B cell (primary cell): Measurements from ENCODE around the gene MYL7. TPM values are rescaled to one million over a fixed set of nuclear protein-coding genes. Genes with fewer than 3 reads are reported as not detected.

Source experiments
- ATAC-seq: fragments of 200-7000 bp; cut with Tn5 transposase; one replicate; pipeline ENCODE4 v1.10.0; 2021; ENCODE audit warnings: low read depth, mild to moderate bottlenecking, moderate number of reproducible peaks, moderate library complexity
- CTCF ChIA-PET: fragments of 350-600 bp; sonication (Branson Sonifier 250); formaldehyde crosslinking; loops from one replicate; lab custom pipeline; 2021; ENCODE audit warnings: antibody characterized with exemption, inconsistent platforms; lab: Charles Lee
- POLR2A ChIA-PET: fragments of 350-600 bp; sonication (Branson Sonifier 250); formaldehyde crosslinking; loops from one replicate; lab custom pipeline; 2021; ENCODE audit warnings: antibody characterized with exemption; lab: Charles Lee
- DNase-seq: peaks from one replicate; pipeline ENCODE4 v3.0.0; 2013
- H2AFZ ChIP-seq: 2 replicates; pipeline ENCODE4 v1.6.1; 2012; ENCODE audit warnings: mild to moderate bottlenecking, low read depth, low read length; ENCODE audit not compliant: insufficient read depth, poor library complexity, severe bottlenecking
- H3K27ac ChIP-seq, 2 donors: 1 replicate in 1 of 2; 2 replicates in 1 of 2; pipeline ENCODE4 v1.5.1; 2012 to 2013; ENCODE audit warnings: low read length in 2 of 2, mild to moderate bottlenecking in 2 of 2, moderate library complexity in 1 of 2
- H3K27me3 ChIP-seq, 4 experiments: fragments of 200-600 bp in 1 of 4; sonication (generic) in 1 of 4; replicated peaks in 1 of 4; 1 replicate in 2 of 4; 2 replicates in 2 of 4; pipeline versions ENCODE4 v1.6.1 to v1.7.0; 2013 to 2016; ENCODE audit warnings: low read length in 3 of 4, mild to moderate bottlenecking in 2 of 4, mixed read lengths in 1 of 4, moderate library complexity in 1 of 4; ENCODE audit not compliant: insufficient read depth in 4 of 4, control insufficient read depth in 3 of 4; ENCODE audit errors: control extremely low read depth in 1 of 4
- H3K36me3 ChIP-seq, 2 experiments: replicated peaks in 1 of 2; 1 replicate in 1 of 2; 2 replicates in 1 of 2; pipeline versions ENCODE4 v1.6.1 to v1.7.1; 2013; ENCODE audit warnings: low read length in 1 of 2; ENCODE audit not compliant: insufficient read depth in 2 of 2, control insufficient read depth in 1 of 2; ENCODE audit errors: control extremely low read depth in 1 of 2, extremely low read depth in 1 of 2
- H3K4me1 ChIP-seq, 2 donors: fragments of 200-600 bp in 1 of 2; sonication (generic) in 1 of 2; 1 replicate in 1 of 2; 2 replicates in 1 of 2; pipeline versions ENCODE4 v1.5.1 to v1.6.1; 2013 to 2017; ENCODE audit warnings: low read length in 2 of 2; ENCODE audit not compliant: control insufficient read depth in 2 of 2, insufficient read depth in 2 of 2
- H3K4me2 ChIP-seq: replicated peaks from 2 replicates; pipeline ENCODE3; 2012; ENCODE audit warnings: mild to moderate bottlenecking, low read depth, low read length; ENCODE audit not compliant: poor library complexity, severe bottlenecking
- H3K4me3 ChIP-seq, 5 experiments: fragments of 200-600 bp in 1 of 5; sonication (generic) in 1 of 5; 1 replicate in 3 of 5; 2 replicates in 2 of 5; pipeline versions ENCODE4 v1.5.1 to v1.7.0; 2011 to 2016; ENCODE audit warnings: low read length in 4 of 5, mild to moderate bottlenecking in 4 of 5, low read depth in 2 of 5, control low read depth in 1 of 5, moderate library complexity in 1 of 5; ENCODE audit not compliant: insufficient read depth in 1 of 5; ENCODE audit errors: control extremely low read depth in 1 of 5, extremely low read depth in 1 of 5
- H3K79me2 ChIP-seq: fragments of 200-600 bp; sonication (generic); one replicate; pipeline ENCODE4 v1.6.0; 2016; ENCODE audit warnings: low read length; ENCODE audit not compliant: control insufficient read depth, insufficient read depth
- H3K9ac ChIP-seq: fragments of 200-600 bp; sonication (generic); 2 replicates; pipeline ENCODE4 v1.6.1; 2017; ENCODE audit warnings: mild to moderate bottlenecking, low read length, moderate library complexity
- H3K9me3 ChIP-seq, 3 donors: one replicate each; pipeline versions ENCODE4 v1.6.1 to v1.7.1; 2013; ENCODE audit warnings: low read length in 2 of 3; ENCODE audit not compliant: control insufficient read depth in 2 of 3, insufficient read depth in 1 of 3; ENCODE audit errors: control extremely low read depth in 1 of 3
- H4K20me1 ChIP-seq: 2 replicates; pipeline ENCODE4 v1.6.0; 2012; ENCODE audit warnings: mild to moderate bottlenecking, low read length; ENCODE audit not compliant: insufficient read depth, control insufficient read depth, poor library complexity, severe bottlenecking
- H3K27ac Mint-ChIP-seq: one replicate; pipeline ENCODE4 v1.8.0; 2021; ENCODE audit warnings: mixed read lengths
- H3K27me3 Mint-ChIP-seq: one replicate; pipeline ENCODE4 v1.8.0; 2021; ENCODE audit warnings: mixed read lengths
- H3K4me1 Mint-ChIP-seq: one replicate; pipeline ENCODE4 v1.8.0; 2021; ENCODE audit warnings: mixed read lengths
- H3K4me3 Mint-ChIP-seq: one replicate; pipeline ENCODE4 v1.8.0; 2021; ENCODE audit warnings: mixed read lengths
- H3K9me3 Mint-ChIP-seq: one replicate; pipeline ENCODE4 v1.8.0; 2022; ENCODE audit warnings: mixed read lengths; ENCODE audit not compliant: insufficient read depth
- CTCF ChIP-seq: fragments of 200-600 bp; IDR thresholded peaks from one replicate; pipeline ENCODE4 v1.8.0; 2022; ENCODE audit warnings: antibody characterized with exemption, mild to moderate bottlenecking
- EZH2 ChIP-seq: IDR thresholded peaks from 2 replicates; pipeline ENCODE4 v1.6.1; 2012; ENCODE audit warnings: borderline replicate concordance, low read depth, mild to moderate bottlenecking, moderate library complexity, low read length; ENCODE audit not compliant: insufficient read depth, poor library complexity, severe bottlenecking
- WGBS: methylation state at CpG from one replicate; pipeline ENCODE4 v1.1.5; 2013; ENCODE audit warnings: missing lambda C conversion rate; ENCODE audit not compliant: insufficient coverage; 5-methylcytosine and 5-hydroxymethylcytosine counted together
- intact Hi-C: fragments of 100-400 bp; cut with micrococcal nuclease; formaldehyde crosslinking; loops from one replicate; pipeline ENCODE4 v1.10.0; 2022
- polyA plus RNA-seq: library from polyadenylated mRNA; depleted of rRNA; stranded (reverse); fragments of >200 nt; gene quantifications from 2 replicates; pipeline ENCODE4 v1.2.3, GENCODE V29; 2012
- total RNA-seq, 2 donors: library from RNA; stranded (reverse); fragments of 120-200 nt in 1 of 2; gene quantifications; 1 replicate in 1 of 2; 2 replicates in 1 of 2; pipeline versions ENCODE4 v1.2.3 to v1.2.4, GENCODE V29; 2013 to 2022

The MYL7 gene
- total and polyA plus RNA-seq, 2 donors (not counting 1 experiment from before 2014, with no cell fraction given), result not detected

- no peak for DNase-seq
- Histone ChIP-seq H3K9me3 (no peaks in the 10 kb centered on the region), H3K27me3 (no peaks in the 10 kb centered on the region), H3K27ac (no peak overlapping the region), H3K36me3 (no peaks in the 10 kb centered on the region), H3K4me2 (no peak overlapping the region), H3K79me2 (no peaks in the 10 kb centered on the region), H3K4me1 (no peaks in the 10 kb centered on the region), H3K9ac (no peak overlapping the region), H4K20me1 (no peaks in the 10 kb centered on the region), H3K4me3 (no peak overlapping the region), H2AFZ (no peak overlapping the region)
- WGBS, result 96% methylated on average over 3 of the region's 5 CpGs
- POLR2A ChIA-PET, result no interaction called here
- Mint-ChIP-seq H3K27me3 (no peaks in the 10 kb centered on the region), H3K4me1 (no peaks in the 10 kb centered on the region), H3K9me3 (no peaks in the 10 kb centered on the region), H3K27ac (no peak overlapping the region), H3K4me3 (no peak overlapping the region)
- ATAC-seq, result no peak
- intact Hi-C loops, result no loop called here
- CTCF ChIA-PET, result no interaction called here
- TF ChIP-seq EZH2 (no peak), CTCF (no peak)
Measured at GRCh38 chr7:44136731-44137130, 4.4 kb downstream of the MYL7 start.

- CTCF ChIA-PET, result no interaction called here
- Histone ChIP-seq H3K36me3 (no peaks in the 10 kb centered on the region), H3K9me3 (no peaks in the 10 kb centered on the region), H3K4me2 (no peak overlapping the region), H2AFZ (no peak overlapping the region), H3K4me1 (no peaks in the 10 kb centered on the region), H4K20me1 (no peaks in the 10 kb centered on the region), H3K4me3 (no peak overlapping the region), H3K27me3 (no peaks in the 10 kb centered on the region), H3K9ac (no peak overlapping the region), H3K79me2 (no peaks in the 10 kb centered on the region), H3K27ac (no peak overlapping the region)
- no peak overlapping the region for H3K4me3 Mint-ChIP-seq
- intact Hi-C loops, result no loop called here
- H3K9me3 Mint-ChIP-seq, result no peaks in the 10 kb centered on the region
- 100% methylated on average over 1 of the region's 4 CpGs for WGBS
- H3K27me3 Mint-ChIP-seq, result no peaks in the 10 kb centered on the region
- H3K4me1 Mint-ChIP-seq, result no peaks in the 10 kb centered on the region
- TF ChIP-seq CTCF (no peak), EZH2 (no peak)
- ATAC-seq, result no peak
- no peak for DNase-seq
- POLR2A ChIA-PET, result interaction anchor here (0.5 kb wide), 1 partner anchor 45 kb away, joined by 3 read pairs; no protein-coding TSS in a partner anchor
- H3K27ac Mint-ChIP-seq, result no peak overlapping the region
Measured at GRCh38 chr7:44134943-44135628, 6.0 kb downstream of the MYL7 start.
